Epithelial cell of esophagus (primary cell): ENCODE results near the gene NAGS.

Experiments used
- DNase-seq: peaks from one replicate; pipeline ENCODE4 v3.0.0; 2010; ENCODE audit warnings: low read depth
- H3K4me3 ChIP-seq: 2 replicates; pipeline ENCODE4 v1.5.1; 2011; ENCODE audit warnings: mild to moderate bottlenecking, low read length, control low read depth
- TF ChIP-seq, protein P1 (sequence below): IDR thresholded peaks from 2 replicates; pipeline ENCODE4 v1.5.1; 2011; ENCODE audit warnings: low read depth, mild to moderate bottlenecking, low read length, control low read depth, inconsistent platforms; ENCODE audit not compliant: insufficient read depth; ENCODE audit errors: missing control alignments

Gene NAGS

DNA sequence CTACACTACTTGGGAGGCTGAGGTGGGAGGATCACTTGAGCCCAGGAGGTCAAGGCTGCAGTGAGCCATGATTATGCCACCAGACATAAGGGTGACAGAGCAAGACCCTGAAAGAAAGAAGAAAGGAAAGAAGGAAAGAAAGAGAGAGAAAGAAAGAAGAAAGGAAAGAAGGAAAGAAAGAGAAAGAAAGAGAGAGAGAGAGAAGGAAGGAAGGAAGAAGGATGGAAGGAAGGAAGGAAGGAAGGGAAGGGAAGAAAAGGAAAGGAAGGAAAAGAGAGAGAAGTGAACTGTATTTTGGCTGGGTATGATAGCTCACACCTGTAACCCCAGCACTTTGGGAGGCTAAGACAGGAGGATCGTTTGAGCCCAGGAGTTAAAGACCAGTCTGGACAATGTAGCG lies 26.3 kb upstream of the NAGS start:
- DNase-seq = no peak
- TF ChIP-seq, protein P1, sequence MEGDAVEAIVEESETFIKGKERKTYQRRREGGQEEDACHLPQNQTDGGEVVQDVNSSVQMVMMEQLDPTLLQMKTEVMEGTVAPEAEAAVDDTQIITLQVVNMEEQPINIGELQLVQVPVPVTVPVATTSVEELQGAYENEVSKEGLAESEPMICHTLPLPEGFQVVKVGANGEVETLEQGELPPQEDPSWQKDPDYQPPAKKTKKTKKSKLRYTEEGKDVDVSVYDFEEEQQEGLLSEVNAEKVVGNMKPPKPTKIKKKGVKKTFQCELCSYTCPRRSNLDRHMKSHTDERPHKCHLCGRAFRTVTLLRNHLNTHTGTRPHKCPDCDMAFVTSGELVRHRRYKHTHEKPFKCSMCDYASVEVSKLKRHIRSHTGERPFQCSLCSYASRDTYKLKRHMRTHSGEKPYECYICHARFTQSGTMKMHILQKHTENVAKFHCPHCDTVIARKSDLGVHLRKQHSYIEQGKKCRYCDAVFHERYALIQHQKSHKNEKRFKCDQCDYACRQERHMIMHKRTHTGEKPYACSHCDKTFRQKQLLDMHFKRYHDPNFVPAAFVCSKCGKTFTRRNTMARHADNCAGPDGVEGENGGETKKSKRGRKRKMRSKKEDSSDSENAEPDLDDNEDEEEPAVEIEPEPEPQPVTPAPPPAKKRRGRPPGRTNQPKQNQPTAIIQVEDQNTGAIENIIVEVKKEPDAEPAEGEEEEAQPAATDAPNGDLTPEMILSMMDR = no peak

DNA sequence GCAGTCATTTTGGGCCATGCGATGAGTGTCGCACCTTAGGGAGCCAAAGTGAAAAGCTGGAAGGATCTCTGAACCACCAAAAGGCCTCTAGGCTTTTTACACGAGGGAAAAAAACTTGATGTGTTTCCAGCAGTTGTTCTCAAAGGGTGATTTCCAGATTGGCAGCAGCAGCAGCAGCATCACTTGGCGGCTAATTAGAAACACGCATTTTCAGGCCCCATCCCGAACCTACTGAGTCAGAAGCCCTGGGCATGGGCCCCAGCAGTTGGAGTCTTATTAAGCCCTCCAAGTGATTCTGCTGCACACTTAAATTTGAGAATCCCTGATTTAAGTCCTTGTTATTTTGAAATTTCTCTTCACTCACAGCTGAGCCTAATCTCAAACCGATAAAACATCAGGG lies 25.4 kb upstream of the NAGS start:
- TF ChIP-seq, protein P1 = no peak
- DNase-seq = no peak
- no peak overlapping the region for H3K4me3 ChIP-seq

More for the DNA sequence above, 26.3 kb upstream of the NAGS start:
- no peak overlapping the region for H3K4me3 ChIP-seq

DNA sequence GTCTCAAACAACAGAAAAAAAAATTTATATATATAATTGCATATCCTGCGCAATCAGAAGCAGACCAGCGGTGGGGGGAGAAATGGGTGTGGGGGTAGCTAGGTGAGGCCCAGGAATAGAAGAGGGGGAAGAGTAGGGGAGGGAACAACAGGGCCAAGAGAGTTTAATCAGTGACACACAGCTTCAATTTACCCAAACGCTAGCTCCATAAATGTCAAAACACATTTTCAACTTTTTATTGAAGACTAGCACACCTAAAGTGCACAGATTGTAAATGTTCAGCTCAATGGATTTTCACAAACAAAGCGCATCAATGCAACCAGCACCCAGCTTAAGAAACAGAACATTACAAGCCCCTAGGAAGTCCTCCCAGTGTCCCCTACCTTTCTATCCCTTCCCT lies 24.8 kb upstream of the NAGS start:
- H3K4me3 ChIP-seq = no peak overlapping the region
- no peak for DNase-seq
- TF ChIP-seq, protein P1 = no peak

DNA sequence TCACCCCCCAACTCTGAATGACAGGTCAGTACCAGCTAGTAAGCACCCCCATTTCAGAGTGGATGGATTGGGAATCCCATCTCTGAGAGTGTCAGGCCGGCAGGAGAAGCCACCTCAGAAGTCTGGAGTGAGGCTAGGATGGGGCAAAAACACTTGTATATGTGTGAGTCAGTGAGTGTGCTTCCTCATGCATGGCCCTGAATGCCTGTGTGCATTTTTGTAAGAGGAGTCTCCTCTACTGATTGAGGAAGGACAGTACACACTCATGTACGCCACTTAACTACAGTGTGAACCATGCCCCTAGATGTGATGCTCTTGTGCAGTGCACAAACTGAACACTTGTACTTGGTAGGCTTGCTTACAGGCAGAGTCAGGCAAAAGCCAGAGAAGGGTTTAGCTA lies 22.3 kb upstream of the NAGS start:
- DNase-seq = peak; percentile 40
- H3K4me3 ChIP-seq = no peak overlapping the region
- TF ChIP-seq, protein P1 = no peak

DNA sequence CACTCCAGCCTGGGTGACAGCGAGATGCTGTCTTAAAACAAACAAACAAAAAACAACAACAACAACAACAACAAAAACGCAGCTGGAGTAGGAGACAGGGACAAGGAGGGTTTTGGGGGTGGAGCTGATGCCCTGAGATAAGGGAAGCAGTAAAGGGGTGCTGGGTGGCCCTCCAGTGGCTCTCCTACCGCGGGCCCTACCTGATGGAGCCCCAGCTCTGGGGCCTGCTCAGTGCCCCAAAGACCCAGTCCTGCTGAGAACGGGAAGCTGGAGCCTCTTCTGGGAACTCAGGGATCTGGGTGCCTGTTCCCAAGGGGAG lies 21.3 kb upstream of the NAGS start:
- TF ChIP-seq, protein P1 = no peak
- H3K4me3 ChIP-seq = no peak overlapping the region

DNA sequence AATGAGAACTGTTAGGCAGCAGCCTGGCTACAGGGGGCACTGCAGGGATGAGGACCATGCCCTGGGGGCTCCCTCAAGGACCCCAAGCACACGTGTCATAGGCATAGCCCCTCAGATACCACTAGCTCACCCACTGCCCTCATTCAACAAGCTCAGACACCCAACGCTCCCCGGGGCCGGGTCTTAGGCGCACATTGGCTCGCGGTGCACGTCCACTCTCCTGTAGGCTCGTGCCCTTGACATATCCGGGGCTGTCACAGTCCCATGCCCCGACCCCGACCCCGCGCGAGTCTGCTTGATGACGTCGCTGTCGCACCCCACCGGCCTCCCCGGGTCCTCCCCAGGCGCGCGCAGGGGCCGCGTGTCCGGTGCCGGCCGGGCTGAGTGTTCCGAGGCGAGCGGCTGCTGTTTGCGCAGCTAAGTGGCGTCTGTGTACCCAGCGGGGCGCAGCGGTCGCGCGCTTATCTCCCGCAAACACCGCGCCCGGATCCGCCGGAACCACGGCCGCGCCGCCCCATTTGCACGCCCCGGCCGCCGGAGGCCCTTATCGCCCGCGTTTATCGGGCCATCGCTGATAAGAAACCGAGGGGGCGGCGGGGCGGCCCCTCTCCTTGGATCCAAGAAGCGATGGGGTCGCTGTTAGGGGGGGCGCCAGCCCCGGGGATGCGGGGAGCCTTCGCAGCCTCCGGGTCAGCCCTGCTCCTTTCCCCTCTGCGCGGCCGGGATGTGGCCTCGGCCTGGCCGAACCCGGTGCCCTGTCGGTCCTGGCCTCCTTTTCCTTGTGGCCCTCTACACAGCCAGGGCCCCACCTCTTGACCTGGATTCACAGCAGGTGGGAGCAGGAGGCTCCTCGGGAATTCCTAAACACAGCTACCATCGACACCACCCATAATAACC lies 20.7 kb upstream of the NAGS start:
- peak overlapping the region; percentile 34 for H3K4me3 ChIP-seq
- DNase-seq = peak; percentile 21

More for the DNA sequence above, 21.3 kb upstream of the NAGS start:
- DNase-seq = no peak

More for the DNA sequence above, 20.7 kb upstream of the NAGS start:
- TF ChIP-seq, protein P1 = peak; percentile 13
